Heart left ventricle (tissue), 16 donors: ENCODE measurements around the gene LMAN2L. TPM values are rescaled to one million over a fixed set of nuclear protein-coding genes. Genes with fewer than 3 reads are reported as not detected.
A peak's percentile ranks its signal among the peaks of the same experiment; 100 is the strongest.

Experiments used
- ATAC-seq, 4 donors: fragments of 200-7000 bp; cut with Tn5 transposase; one replicate each; pipeline ENCODE4 v1.9.1; 2020 to 2022; ENCODE audit warnings: moderate library complexity in 4 of 4, mild to moderate bottlenecking in 3 of 4, moderate number of reproducible peaks in 1 of 4
- DNase-seq, 5 donors: peaks; one replicate each; pipeline ENCODE4 v3.0.0-alpha.2; 2020
- H3K27ac ChIP-seq, 12 donors: fragments of 200-600 bp; sonication (generic) in 4 of 12; one replicate each; pipeline versions ENCODE4 v1.5.0 to v1.8.0; 2016 to 2022; ENCODE audit warnings: mild to moderate bottlenecking in 2 of 12
- H3K27me3 ChIP-seq, 9 donors: fragments of 200-600 bp; sonication (generic) in 2 of 9; one replicate each; pipeline versions ENCODE4 v1.5.1 to v1.8.0; 2016 to 2022; ENCODE audit warnings: mild to moderate bottlenecking in 3 of 9
- H3K36me3 ChIP-seq, 9 donors: fragments of 200-600 bp; sonication (generic) in 2 of 9; one replicate each; pipeline versions ENCODE4 v1.5.0 to v1.8.0; 2018 to 2022; ENCODE audit warnings: mild to moderate bottlenecking in 2 of 9
- H3K4me1 ChIP-seq, 12 donors: fragments of 200-600 bp; sonication (generic) in 4 of 12; one replicate each; pipeline versions ENCODE4 v1.5.0 to v1.8.0; 2016 to 2022; ENCODE audit warnings: mild to moderate bottlenecking in 3 of 12
- H3K4me3 ChIP-seq, 12 donors: fragments of 200-600 bp; sonication (generic) in 4 of 12; one replicate each; pipeline versions ENCODE4 v1.5.0 to v1.8.0; 2017 to 2022; ENCODE audit warnings: mild to moderate bottlenecking in 9 of 12, moderate library complexity in 4 of 12
- H3K9me3 ChIP-seq, 12 donors: fragments of 200-600 bp; sonication (generic) in 4 of 12; one replicate each; pipeline versions ENCODE4 v1.5.0 to v1.8.0; 2016 to 2022; ENCODE audit warnings: mild to moderate bottlenecking in 1 of 12
- CTCF ChIP-seq, 12 donors: fragments of 200-600 bp; sonication (generic) in 4 of 12; IDR thresholded peaks; one replicate each; pipeline versions ENCODE4 v1.5.0 to v1.8.0; 2018 to 2022; ENCODE audit warnings: antibody characterized with exemption in 12 of 12, mild to moderate bottlenecking in 5 of 12
- POLR2A ChIP-seq, 2 donors: fragments of 450-650 bp; IDR thresholded peaks; one replicate each; pipeline ENCODE4 v1.6.1; 2017; ENCODE audit warnings: antibody characterized with exemption in 2 of 2, mild to moderate bottlenecking in 2 of 2, moderate library complexity in 2 of 2
- WGBS, 4 donors: extraction: QIAGEN DNeasy Blood & Tissue Kit in 2 of 4; methylation state at CpG; one replicate each; pipeline versions ENCODE4 v1.1.5 to v1.1.7; 2013 to 2018; 5-methylcytosine and 5-hydroxymethylcytosine counted together
- intact Hi-C, 10 donors: fragments of 100-400 bp; cut with DNase I; formaldehyde crosslinking; loops; one replicate each; pipeline versions ENCODE4 v1.11.1 to v1.14.2; 2022
- polyA plus RNA-seq, 2 donors: library from polyadenylated mRNA; stranded (reverse); fragments of 200-250 nt; gene quantifications; one replicate each; pipeline ENCODE4 v1.2.3, GENCODE V29; 2013
- total RNA-seq, 9 donors: library from RNA; depleted of rRNA in 2 of 9; stranded (reverse); fragments of >200 nt in 2 of 9; fragmentation: NEBNext Ultra II Directional in 3 of 9; extraction: Animal tissue kit (Norgen Biotek cat#: 25700) in 3 of 9; gene quantifications; one replicate each; pipeline versions ENCODE4 v1.1.0 to v1.2.4, GENCODE V29; 2016 to 2023
- donor health status: ischemic (EF 13 %, LVEDD 7.1; RV severe dilation, severe dysfunction).
- donor health status: healthy with polysubstance abuse.
- donor health status: DM: no; HTN: yes; CAD: no.
- donor health status: DM: no; HTN: no; CAD: no.
- donor health status: ischemic (EF 25% LVEDD 6.9; RV normal size, moderate dysfunction).
- donor health status: ischemic (EF 25% LVEDD 5.7; RV mildly dilated, moderate dysfunction).
- donor health status: healthy.
- donor health status: DM: yes; HTN: yes; CAD: no.
- donor health status: ischemic (EF 35%, LVEDD 5.7; RV mildly dilated, moderate dysfunction).
- donor health status: nonischemic (EF 11% LVEDD 7.7; RV severe dilation, severe dysfunction).
- donor health status: DM: yes; HTN: yes; CAD: no.
- donor health status: PGD.
- donor health status: ischemic (EF 29% LVEDD 5.4; RV normal size, mild dysfunction).
- donor health status: nonischemic (EF 23%, LVEDD 6.1; RV moderate dilation, normal function).

LMAN2L gene
- total and polyA plus RNA-seq, 11 donors = 11.3 to 38.5 (median 20.5) TPM

GRCh38 chr2:96760036-96760985 lies 20.4 kb upstream of the LMAN2L start, which contains the start of gene CNNM4:
Gene CNNM4, plus strand, starts transcription at chr2:96760902. Its CDS starts 98 bp downstream, at chr2:96761000.
- peak within 1 kb of the TSS; percentile 62 to 91 (median 75) for H3K4me3 ChIP-seq
- H3K4me1 ChIP-seq = peaks cover 0 to 49% (median 38%) of the 10 kb centered on the region in 12 donors
- peak; percentile 93 to 98 (median 96) for DNase-seq
- no peaks in the 10 kb centered on the region for H3K36me3 ChIP-seq
- intact Hi-C loops = loop anchor here in 7 of 10 donors (1.0 to 10.0 kb wide), 9 partner anchors 18 to 226 kb away; partner anchors contain the start of genes KANSL3 (in 3 of the 7), LMAN2L (in 2 of the 7) and ARID5A (in 1 of the 7)
- peak; percentile 92 to 97 (median 96) for ATAC-seq
- 4 to 11% (median 7%) methylated on average over 23 to 62 of the region's 62 CpGs for WGBS, 4 donors
- H3K27me3 ChIP-seq = no peaks in the 10 kb centered on the region
- H3K9me3 ChIP-seq = no peaks in the 10 kb centered on the region
- TF ChIP-seq POLR2A (IDR thresholded peaks at IDR 0.05) = no peak
- peak in 1 of 12 donors; percentile 11 for TF ChIP-seq CTCF (IDR thresholded peaks at IDR 0.05)
- peak within 1 kb of the TSS; percentile 33 to 89 (median 78) for H3K27ac ChIP-seq

GRCh38 chr2:96759548-96759947 lies 19.7 kb upstream of the LMAN2L start:
- no peaks in the 10 kb centered on the region for H3K9me3 ChIP-seq
- no peak overlapping the region for H3K4me3 ChIP-seq
- ATAC-seq (no peak), DNase-seq (no peak)
- H3K27ac ChIP-seq = no peak overlapping the region
- no peaks in the 10 kb centered on the region for H3K27me3 ChIP-seq
- WGBS, 4 donors = 95 to 98% (median 97%) methylated on average over 4 of the region's 4 CpGs
- peaks cover 0 to 43% (median 37%) of the 10 kb centered on the region in 12 donors for H3K4me1 ChIP-seq
- H3K36me3 ChIP-seq = no peaks in the 10 kb centered on the region
- TF ChIP-seq POLR2A (IDR thresholded peaks at IDR 0.05) (no peak), CTCF (IDR thresholded peaks at IDR 0.05) (no peak)
- intact Hi-C loops = no loop called here

GRCh38 chr2:96758987-96759386 lies 19.1 kb upstream of the LMAN2L start:
- no peak for TF ChIP-seq POLR2A (IDR thresholded peaks at IDR 0.05)

GRCh38 chr2:96757477-96757860 lies 17.6 kb upstream of the LMAN2L start:
- intact Hi-C loops = no loop called here
- DNase-seq (no peak), ATAC-seq (no peak)
- TF ChIP-seq CTCF (IDR thresholded peaks at IDR 0.05) (no peak), POLR2A (IDR thresholded peaks at IDR 0.05) (no peak)
- Histone ChIP-seq H3K4me1 (peaks cover 0 to 22% (median 18%) of the 10 kb centered on the region in 12 donors), H3K27ac (no peak overlapping the region), H3K27me3 (no peaks in the 10 kb centered on the region), H3K4me3 (no peak overlapping the region), H3K9me3 (no peaks in the 10 kb centered on the region), H3K36me3 (no peaks in the 10 kb centered on the region)
- 90 to 94% (median 94%) methylated on average over 3 to 6 of the region's 6 CpGs for WGBS, 4 donors

More at GRCh38 chr2:96758987-96759386, 19.1 kb upstream of the LMAN2L start:
- Histone ChIP-seq H3K36me3 (no peaks in the 10 kb centered on the region), H3K9me3 (no peaks in the 10 kb centered on the region), H3K4me1 (peaks cover 0 to 37% (median 32%) of the 10 kb centered on the region in 12 donors), H3K27me3 (no peaks in the 10 kb centered on the region), H3K27ac (no peak overlapping the region), H3K4me3 (no peak overlapping the region)
- ATAC-seq = no peak
- DNase-seq = no peak
- intact Hi-C loops = no loop called here
- 88 to 95% (median 92%) methylated on average over 3 of the region's 3 CpGs for WGBS, 4 donors
